K562 (cell line): Measurements from ENCODE around the gene MRPL41.
A peak's percentile ranks its signal among the peaks of the same experiment; 100 is the strongest.

Experiments
- CHD4 ChIP-seq: fragments of 200-600 bp; sonication (generic); IDR thresholded peaks from 3 replicates; pipeline ENCODE4 v1.6.1; 2012; ENCODE audit warnings: low read depth, mild to moderate bottlenecking, mixed read lengths, low read length, inconsistent platforms; ENCODE audit not compliant: insufficient read depth, insufficient replicate concordance, poor library complexity, severe bottlenecking
- L3MBTL2 ChIP-seq: fragments of 450-650 bp; IDR thresholded peaks from 2 replicates; pipeline ENCODE4 v1.6.1; 2016; ENCODE audit warnings: mild to moderate bottlenecking, moderate library complexity
- TF ChIP-seq, protein P1 (sequence below), 2 experiments: fragments of 450-650 bp; IDR thresholded peaks; 2 replicates each; pipeline ENCODE4 v1.6.1; 2016; ENCODE audit warnings: mild to moderate bottlenecking in 2 of 2, borderline replicate concordance in 1 of 2, low read depth in 1 of 2, moderate library complexity in 1 of 2

GRCh38 chr9:137578518-137579258, 27.0 kb downstream of the MRPL41 start, which contains the start of gene DPH7:
- TF ChIP-seq L3MBTL2 (peak; percentile 69), CHD4 (no peak)
- TF ChIP-seq, protein P1, sequence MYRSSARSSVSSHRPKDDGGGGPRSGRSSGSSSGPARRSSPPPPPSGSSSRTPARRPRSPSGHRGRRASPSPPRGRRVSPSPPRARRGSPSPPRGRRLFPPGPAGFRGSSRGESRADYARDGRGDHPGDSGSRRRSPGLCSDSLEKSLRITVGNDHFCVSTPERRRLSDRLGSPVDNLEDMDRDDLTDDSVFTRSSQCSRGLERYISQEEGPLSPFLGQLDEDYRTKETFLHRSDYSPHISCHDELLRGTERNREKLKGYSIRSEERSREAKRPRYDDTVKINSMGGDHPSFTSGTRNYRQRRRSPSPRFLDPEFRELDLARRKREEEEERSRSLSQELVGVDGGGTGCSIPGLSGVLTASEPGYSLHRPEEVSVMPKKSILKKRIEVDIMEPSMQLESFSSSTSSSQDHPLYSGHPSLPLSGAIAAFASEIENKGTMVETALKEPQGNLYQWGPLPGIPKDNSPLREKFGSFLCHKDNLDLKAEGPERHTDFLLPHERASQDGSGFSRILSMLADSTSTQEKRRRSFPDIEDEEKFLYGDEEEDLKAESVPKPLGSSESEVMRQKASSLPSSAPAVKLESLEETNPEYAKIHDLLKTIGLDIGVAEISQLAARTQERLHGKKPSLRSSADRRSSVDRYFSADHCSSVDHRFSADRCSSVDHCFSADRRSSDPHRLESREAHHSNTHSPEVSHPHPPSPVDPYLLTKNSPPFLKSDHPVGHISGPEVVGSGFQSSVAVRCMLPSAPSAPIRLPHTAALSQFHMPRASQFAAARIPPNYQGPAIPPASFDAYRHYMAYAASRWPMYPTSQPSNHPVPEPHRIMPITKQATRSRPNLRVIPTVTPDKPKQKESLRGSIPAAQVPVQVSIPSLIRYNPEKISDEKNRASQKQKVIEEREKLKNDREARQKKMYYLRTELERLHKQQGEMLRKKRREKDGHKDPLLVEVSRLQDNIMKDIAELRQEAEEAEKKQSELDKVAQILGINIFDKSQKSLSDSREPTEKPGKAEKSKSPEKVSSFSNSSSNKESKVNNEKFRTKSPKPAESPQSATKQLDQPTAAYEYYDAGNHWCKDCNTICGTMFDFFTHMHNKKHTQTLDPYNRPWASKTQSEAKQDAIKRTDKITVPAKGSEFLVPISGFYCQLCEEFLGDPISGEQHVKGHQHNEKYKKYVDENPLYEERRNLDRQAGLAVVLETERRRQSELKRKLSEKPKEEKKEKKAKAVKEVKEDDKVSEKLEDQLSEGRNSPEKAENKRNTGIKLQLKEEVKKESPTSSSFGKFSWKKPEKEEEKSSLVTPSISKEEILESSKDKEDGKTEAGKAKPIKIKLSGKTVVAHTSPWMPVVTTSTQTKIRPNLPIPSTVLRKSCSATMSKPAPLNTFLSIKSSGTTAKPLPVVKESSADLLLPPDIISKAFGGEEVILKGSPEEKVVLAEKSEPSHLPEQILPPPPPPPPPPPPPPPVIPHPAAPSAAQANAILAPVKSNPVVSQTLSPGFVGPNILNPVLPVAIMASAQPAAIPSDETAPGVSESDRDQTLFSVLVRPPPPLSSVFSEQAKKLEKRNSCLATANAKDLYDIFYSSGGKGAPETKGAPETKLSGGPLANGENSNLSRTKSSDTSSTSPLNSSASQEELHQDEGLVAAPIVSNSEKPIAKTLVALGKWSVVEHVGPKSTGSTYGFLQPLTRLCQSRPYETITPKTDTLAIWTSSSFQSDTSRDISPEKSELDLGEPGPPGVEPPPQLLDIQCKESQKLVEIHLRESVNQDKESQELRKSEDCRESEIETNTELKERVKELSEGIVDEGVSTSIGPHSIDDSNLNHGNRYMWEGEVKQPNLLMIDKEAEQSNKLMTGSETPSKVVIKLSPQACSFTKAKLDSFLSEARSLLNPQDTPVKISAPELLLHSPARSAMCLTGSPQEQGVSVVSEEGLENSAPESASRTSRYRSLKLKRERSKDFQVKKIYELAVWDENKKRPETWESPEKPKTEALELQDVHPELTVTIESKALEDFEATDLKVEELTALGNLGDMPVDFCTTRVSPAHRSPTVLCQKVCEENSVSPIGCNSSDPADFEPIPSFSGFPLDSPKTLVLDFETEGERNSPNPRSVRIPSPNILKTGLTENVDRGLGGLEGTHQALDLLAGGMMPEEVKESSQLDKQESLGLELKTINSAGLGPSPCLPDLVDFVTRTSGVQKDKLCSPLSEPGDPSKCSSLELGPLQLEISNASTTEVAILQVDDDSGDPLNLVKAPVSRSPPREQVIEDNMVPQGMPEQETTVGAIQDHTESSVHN (IDR thresholded peaks at IDR 0.05; ENCODE audit: borderline replicate concordance in 1 of 2, low read depth in 1 of 2), result no peak
